Retinal pigment epithelial cell (primary cell): ENCODE data around the gene OSM.
"Not testable (repeated sequence)": the region's sequence is repeated elsewhere in the genome, so short reads cannot be mapped to it uniquely, and the experiment has no call there.

Experiments
- DNase-seq: peaks from one replicate; pipeline ENCODE4 v3.0.0-alpha.2; 2010; ENCODE audit warnings: low read depth
- H3K4me3 ChIP-seq: 2 replicates; pipeline ENCODE4 v1.5.1; 2011; ENCODE audit warnings: mild to moderate bottlenecking, low read length, control low read depth, moderate library complexity
- TF ChIP-seq, protein P1 (sequence below): conservative IDR thresholded peaks from 2 replicates; pipeline ENCODE4 v1.5.1; 2011; ENCODE audit warnings: low read depth, low read length, control low read depth, inconsistent platforms

Gene OSM

GRCh38 chr22:30219049-30219654 is 47.5 kb downstream of the OSM start:
- TF ChIP-seq, protein P1, sequence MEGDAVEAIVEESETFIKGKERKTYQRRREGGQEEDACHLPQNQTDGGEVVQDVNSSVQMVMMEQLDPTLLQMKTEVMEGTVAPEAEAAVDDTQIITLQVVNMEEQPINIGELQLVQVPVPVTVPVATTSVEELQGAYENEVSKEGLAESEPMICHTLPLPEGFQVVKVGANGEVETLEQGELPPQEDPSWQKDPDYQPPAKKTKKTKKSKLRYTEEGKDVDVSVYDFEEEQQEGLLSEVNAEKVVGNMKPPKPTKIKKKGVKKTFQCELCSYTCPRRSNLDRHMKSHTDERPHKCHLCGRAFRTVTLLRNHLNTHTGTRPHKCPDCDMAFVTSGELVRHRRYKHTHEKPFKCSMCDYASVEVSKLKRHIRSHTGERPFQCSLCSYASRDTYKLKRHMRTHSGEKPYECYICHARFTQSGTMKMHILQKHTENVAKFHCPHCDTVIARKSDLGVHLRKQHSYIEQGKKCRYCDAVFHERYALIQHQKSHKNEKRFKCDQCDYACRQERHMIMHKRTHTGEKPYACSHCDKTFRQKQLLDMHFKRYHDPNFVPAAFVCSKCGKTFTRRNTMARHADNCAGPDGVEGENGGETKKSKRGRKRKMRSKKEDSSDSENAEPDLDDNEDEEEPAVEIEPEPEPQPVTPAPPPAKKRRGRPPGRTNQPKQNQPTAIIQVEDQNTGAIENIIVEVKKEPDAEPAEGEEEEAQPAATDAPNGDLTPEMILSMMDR = peak; percentile 40
- DNase-seq = no peak
- no peak overlapping the region for H3K4me3 ChIP-seq

DNA sequence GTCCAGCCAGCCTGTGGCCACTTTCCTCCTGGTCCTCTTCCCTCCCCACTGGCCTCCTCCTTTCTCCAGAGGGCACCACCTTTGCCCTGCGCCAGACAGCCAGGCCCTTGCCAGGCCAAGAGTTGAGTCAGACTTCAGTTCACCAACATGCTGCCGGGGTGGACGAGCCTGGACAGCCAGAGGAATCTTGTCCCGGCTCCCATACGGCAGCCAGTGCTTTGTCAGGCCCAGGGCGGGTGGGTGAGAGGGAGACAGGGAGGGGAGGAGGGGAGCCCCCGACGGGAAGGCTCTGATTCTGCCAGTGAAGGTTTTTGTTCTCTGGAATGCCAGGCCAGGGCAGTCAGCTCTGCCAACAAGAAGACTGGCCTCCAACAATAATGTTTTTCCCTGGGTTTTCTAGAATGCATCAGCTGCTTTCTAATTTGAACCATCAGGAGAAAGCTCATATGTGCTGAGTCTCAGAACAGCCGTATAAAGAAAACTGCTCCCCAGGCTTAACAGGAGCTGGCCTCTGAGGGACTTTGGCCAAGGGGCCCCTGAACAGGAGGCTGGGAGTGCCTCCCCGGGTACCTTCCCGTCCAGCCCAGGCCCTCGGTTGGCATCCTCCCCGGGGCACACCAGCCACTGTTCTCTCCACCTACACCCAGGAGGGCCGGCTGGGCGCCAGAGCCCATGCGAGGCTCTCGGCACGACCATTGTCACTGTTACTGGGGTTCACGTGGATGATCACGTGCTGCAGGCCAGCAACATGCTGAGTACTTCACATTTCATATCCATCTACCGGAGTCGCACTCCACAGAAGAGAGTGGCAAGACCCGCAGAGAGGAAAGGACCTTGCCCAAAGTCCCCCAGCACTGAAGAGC is 48.7 kb downstream of the OSM start:
- H3K4me3 ChIP-seq = no peak overlapping the region
- DNase-seq = no peak
- TF ChIP-seq, protein P1 = no peak

GRCh38 chr22:30216710-30217109 is 49.9 kb downstream of the OSM start:
- DNase-seq = no peak

DNA sequence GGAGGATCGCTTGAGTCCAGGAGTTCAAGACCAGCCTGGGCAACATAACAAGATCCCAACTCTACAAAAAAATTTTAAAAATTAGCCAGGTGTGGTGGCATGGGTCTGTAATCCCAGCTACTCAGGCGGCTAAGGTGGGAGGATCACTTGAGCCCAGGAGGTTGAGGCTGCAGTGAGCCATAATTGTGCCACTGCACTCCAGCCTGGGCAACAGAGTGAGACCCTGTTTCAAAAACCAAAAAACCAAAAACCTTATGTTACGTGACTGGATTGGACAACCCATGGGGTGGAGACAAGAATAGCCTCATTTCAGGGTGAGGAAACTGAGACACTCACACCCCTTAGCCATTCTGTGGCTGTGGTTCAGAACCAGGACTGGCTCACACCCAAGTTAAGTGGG is 50.4 kb downstream of the OSM start:
- not testable (repeated sequence) for H3K4me3 ChIP-seq

More at GRCh38 chr22:30216710-30217109, 49.9 kb downstream of the OSM start:
- no peak overlapping the region for H3K4me3 ChIP-seq
- TF ChIP-seq, protein P1 = no peak

DNA sequence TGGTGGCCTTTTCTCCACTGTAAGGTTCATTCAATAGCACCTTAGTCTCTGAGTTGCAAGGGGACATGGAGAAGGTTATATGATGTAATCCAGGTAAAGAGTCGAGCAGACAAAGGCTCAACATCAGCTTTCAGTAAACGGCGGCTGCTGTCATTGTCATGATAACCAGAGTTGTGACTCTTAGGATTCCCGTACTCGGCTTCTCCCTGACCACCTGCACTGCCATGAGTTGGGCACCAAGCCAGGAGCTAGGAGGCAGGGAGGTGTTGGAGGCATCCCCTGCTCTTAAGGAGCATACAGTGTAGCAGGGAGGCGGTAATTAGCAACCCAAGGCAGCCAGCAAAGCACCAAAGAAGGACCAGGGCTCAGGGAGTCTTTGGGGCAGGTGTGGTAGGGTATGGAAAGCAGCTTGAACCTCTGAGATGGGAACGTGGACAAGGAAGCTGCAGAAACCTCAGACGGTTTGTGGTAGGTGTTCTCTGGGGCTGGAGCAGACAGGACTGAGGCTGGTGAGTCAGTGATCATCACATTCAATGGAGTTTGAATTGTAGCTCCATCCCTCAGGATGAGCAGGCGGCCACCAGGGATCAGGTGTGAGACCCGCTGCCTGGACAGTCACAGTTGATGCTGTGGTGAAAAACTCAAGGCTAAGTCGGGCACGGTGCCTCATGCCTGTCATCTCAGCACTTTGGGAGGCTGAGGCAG is 51.8 kb downstream of the OSM start:
- H3K4me3 ChIP-seq = no peak overlapping the region
- no peak for DNase-seq
- TF ChIP-seq, protein P1 = no peak

More for the DNA sequence above, 50.4 kb downstream of the OSM start:
- DNase-seq = not testable (repeated sequence)

DNA sequence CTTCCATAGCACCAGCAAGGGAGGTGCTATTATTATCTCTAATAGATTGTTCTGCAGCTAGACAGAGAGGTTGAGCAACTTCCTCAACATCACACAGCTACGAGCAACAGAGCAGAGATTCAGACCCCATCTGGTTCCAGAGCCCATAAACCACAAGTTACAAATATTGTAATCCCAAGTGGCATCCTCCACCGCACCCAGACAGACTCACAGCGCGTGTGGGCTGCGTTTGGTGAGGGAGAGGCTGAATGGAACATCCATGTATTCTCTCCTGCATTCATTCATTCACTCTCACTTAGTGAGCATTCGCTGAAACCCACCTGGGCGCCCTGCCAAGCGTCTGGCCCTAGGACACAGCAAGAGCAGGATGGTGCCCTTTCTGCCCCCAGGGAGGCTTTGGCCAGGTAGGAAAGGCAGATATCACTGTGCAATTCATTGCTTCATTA is 53.6 kb downstream of the OSM start:
- H3K4me3 ChIP-seq = no peak overlapping the region
- TF ChIP-seq, protein P1 = no peak
- DNase-seq = no peak
